Stimulated activated CD4-positive, alpha-beta T cell treated with anti-CD3 and anti-CD28 coated beads, Interleukin-2, amount 100 ng/mL, for 4 hours (primary cell): ENCODE data around the gene ANO7.

ENCODE experiments used
- DNase-seq: peaks from one replicate; pipeline ENCODE4 v3.0.0-alpha.2; 2020; ENCODE audit warnings: low read depth

The ANO7 gene

DNA sequence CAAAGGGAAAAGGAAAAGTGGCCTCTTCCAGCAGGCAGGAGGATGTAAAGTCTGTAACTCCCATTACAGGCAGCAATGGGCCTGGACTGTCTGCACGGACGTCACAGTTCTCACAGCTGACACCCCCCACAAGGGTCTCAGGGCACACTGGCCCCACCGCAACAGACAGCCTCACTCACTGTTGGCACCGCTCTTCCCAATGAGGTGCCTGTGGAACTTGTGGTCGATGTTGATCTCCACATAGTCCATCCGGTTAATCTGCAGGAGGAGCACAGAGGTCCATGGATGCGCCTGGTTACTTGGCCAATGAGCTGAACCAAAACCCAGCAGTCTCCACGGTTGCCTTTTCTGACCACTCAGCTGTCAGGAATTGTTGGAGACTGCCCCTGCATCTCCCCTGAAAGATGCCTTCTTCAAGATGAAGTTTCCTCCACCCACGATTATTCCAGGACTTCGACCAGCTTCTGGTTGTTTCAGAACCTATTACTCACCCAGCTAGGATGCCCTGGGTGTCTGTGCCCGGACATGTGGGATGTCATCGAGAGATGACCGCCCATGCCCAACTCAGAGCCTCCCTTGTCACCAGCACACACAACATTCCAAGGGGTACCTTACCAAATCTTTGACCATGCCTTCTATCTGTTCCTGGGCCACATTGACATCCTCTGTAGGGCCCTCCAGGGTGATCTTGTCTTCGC lies 64.5 kb downstream of the ANO7 start:
- DNase-seq, result no peak

DNA sequence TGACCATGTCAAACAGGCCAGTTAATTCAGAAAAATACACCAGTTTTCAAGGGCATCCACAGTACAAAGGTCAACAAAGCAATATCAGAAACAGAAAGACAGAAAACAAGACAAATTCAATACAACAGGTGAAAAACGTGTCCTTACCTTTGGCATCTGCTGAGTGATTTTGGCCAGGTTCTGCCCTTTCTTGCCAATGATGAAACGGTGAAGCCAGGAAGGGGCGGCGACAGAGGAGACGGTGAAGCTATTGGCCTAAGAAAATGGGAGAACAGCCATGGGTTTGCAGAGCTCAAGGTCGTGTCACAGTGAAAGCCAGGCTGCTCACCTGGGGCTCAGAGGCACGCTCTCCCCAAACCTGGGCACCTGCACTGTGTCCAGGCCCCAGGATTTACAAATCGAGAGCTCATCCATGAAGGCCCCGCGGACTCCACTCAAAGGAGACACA lies 66.5 kb downstream of the ANO7 start:
- no peak for DNase-seq

DNA sequence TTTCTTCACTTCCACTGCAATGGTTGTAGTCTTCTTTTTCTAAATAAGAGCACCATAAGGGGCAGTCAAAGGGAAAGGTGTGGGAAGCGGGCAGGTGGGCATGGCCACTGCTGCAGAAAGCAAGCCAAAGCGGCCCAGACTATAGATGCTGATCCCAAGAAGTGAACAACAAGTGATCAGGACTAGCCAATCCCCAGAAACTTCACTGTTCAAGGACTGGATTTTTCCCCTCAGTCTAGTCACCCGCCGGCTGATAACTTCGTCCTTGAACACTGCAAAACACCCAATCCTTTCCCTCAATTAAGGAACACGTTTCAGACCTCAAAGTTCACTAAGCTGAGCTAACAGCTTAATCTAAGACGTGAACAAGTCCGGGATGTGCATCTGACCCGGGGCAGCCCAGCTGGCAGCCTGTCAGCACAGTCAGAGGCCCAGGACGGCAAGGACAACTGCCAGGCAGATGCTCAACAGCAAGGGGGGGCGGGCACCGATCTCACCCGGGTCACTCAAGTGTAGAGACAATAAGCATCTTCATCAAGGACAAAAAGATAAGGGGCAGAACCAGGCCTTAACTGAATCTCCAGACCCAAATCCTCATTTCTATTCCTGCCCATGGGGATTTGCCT lies 67.2 kb downstream of the ANO7 start:
- no peak for DNase-seq

DNA sequence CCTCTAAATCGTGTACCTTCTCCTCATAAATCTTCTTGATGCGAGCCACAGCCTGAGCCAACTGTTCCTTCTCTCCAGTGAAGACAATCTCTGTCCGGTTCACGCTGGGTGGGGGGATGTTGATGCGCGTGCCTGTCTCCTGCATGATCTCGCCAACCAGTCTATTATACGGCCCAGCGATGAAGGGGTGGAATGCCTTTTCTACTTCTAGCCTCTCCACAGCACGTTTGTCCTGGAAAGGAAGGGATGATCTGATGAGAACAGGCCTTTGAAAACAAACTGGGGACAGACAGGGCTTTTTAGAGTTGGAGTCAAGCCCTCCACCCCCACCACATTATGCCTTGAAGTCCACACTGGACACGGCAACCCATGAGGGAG lies 67.7 kb downstream of the ANO7 start:
- no peak for DNase-seq

DNA sequence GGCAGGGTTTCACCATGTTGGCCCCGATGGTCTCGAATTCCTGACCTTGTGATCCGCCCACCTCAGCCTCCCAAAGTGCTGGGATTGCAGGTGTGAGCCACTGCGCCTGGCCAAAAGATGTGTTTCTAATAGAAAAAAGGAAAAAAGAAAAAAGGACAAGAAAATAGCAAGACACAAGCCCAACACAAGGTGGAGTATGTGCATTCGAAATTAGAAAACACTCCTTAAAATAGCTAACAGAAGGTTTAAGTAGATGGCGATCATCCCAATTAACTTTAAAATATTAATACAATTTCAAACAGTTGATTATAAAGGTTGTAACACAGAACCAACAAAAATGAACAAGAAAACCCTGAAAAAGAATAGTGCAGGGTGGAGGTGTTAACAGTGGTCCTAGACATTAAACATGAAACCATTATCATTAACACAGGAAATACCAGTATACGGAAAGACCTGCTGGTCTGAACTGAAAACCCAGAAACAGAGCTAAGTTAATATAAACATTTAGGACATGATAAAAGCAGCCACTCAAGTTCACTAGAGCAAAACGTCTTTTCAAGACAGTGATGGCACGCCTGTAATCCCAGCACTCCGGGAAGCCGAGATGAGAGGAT lies 69.0 kb downstream of the ANO7 start:
- DNase-seq, result no peak

DNA sequence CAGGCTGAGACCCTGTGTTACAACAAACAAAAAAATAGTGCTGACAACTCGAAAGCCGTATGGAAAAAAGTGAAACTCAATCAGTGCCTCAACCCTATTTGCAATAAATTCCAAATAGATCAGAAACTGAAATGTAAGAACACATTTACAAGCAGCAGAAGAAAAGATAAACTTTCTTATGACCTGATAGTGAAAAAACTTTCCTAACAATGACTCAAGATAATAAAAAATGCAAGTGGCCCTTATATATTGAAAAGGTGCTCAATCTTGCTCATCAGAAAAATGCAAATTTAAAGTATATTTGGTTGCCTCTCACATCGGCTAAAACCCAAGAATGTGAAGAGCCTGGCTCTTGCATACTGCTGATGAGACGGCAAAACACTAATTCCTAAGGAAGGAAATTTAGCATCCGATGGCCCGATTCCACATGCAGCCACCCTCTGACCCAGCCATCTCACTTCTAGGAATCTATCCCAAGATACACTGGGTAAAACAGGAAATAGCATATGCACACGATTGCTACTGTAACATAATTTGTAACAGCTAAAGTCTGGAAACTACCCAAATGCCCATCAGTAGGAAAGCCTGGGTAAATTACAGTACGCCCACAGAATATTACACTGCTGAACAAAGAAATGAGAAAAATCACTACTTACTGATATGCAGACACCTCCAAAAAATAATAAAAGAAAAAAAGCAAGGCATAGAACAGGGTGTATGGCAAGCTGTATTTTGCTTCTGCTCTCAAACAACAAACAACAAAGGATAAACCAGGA lies 70.2 kb downstream of the ANO7 start:
- DNase-seq, result no peak

DNA sequence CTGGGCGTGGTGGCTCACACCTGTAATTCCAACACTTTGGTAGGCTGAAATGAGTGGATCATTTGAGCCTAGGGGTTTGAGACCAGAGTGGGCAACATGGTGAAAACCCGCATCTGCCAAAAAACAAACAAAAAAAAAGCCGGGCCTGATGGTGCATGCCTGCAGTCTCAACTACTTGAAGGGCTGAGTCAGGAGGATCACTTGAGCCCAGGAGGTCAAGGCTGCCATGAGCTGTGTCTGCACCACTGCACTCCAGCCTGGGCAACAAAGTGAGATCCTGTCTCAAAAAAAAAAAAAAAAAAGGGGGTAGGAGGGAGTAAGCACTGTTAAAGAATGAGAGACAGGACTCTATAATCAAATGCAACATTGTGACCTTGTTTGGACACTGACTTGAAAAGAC lies 72.4 kb downstream of the ANO7 start:
- no peak for DNase-seq

DNA sequence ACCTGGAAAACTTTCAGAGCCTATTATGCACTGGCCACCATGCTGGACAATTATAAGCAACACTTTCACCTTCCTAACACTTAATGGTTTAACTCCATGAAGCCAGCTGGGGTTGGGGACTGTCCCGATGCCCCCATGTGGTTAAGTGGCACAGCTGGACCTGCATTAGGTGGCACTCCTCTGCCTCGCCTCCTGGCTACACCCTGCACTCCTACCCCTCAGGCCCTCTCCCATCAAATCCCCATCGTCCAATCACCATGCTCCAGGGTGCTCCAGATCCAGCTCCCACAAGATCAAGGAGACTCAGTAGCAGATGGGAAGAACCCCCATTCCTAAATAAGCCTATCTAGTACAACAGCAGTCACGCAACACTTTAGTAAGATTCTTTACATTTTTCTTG lies 73.2 kb downstream of the ANO7 start:
- DNase-seq, result no peak

DNA sequence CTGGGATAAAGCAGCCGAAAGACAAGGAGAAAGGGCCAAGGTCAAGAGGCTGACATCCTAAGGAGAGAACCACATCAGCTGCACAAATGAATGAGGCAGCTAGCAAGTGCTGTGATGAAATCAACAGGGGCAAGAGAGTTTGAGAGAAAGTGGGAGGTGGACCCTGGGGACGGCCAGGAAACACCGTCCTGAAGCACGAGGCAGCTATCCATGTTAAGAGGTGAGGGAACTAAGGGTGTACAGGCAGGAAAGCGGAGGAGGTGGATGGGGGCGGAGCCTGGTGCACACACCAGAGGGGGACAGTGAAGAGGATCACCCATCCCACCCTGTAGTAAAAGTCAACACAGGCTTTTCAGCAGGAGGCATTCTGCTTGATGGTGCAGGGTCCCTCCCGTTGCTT lies 74.6 kb downstream of the ANO7 start:
- no peak for DNase-seq

DNA sequence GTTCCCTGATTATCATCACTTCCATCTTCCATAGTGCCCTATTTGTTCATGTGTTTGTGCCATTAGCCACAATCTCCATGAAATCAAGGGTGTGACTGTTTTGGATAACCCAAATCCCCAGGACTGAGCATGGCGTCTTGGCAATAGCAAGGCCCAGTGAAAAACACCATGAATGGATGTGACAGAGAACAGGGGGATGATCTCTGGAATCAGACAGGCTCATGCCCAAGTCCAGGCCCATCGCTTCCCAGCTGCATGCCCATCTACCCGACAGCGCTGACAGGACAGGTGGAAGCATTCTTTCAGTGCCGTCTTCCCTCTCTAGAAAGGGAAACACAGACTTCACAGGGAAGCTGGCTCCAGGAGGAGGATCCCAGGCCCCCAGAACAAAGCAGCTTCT lies 77.0 kb downstream of the ANO7 start:
- no peak for DNase-seq

DNA sequence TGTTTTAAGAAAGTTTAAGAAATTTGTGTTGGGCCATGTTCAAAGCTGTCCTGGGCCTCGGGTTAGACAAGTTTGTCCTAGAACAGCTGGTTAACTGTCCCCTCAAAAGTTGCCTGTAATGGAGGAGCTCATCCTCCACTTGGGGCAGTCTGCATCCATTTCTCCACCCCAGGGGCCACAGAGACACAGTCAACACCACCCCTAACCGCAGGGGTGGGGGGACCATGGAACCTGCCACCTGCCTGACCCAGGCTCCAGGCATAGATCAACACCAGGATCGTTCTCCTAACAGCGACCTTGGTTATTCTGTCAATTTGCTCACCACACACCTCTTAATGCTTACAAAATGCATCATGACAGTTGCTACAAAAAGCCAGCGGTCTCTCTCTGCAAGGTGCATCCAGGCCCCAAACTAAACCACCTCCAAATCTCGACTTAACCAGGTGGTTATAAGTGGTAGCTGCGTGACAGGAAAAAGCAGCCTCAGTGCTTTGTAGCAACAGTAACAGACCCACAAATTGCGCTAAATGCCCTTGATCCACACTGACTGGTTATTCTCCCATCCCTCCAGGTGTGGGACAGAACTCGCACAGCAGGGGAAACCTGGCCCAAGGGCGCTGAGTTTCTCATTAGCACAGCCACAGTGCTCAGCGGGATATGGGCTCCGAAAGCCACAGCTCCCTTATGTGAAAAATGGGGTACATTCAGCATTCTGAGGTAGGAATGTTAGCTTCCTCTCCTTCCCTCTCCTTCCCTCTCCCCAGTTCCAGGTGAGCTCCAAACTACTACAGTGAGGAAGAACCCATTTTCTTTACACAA lies 79.0 kb downstream of the ANO7 start:
- no peak for DNase-seq

DNA sequence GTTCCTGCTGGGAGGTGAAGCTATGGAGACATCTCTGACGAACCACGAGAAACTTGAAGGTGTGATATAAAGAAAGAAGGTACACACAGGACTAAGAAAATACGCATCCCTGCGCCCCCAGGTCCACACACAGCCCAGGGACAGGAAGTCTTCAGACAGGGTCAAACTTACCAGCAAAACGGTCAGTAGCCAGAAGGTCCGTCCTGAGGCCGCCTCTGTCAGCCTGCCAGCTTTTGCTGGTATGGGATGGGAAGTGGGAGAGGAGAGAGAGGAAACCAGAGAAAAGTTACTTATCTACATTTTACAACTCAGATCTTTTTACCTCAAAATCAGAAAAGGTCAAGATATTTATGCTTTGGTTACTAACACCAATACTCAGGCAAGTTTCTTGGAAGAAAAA lies 79.8 kb downstream of the ANO7 start:
- no peak for DNase-seq

DNA sequence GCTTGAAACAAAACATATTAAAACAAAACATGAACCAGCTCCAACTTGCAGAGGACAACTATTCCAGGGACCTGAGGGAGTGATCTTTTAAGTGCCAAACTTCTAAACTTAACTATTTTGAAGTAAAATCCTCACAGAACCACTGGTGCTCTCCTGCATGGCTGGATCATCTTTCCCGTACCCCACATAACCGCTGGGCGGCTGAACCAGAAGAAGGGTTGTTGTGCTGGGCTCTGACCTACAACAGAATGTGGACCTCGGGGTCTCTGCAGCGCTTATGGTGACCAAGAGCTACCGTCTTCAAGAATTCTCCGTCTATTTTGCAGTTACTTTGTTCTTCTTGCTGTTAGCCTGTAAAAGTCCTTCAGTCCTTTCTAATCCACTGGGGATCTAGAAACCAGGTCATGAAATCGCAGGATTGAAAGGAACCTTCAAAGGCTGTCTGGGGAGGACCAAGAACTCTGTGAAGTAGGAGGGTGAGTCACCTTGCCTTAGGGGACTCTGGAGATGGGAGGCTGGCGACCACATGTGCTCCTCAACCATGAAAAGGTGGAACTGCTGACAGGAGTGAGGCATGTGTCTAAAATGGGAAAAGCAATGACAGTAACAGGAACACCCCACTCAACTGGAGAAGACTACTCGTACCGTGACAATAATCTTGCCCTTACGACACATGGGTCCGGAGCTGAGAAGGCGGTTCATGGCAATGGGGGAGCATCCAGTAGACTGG lies 80.4 kb downstream of the ANO7 start:
- no peak for DNase-seq

DNA sequence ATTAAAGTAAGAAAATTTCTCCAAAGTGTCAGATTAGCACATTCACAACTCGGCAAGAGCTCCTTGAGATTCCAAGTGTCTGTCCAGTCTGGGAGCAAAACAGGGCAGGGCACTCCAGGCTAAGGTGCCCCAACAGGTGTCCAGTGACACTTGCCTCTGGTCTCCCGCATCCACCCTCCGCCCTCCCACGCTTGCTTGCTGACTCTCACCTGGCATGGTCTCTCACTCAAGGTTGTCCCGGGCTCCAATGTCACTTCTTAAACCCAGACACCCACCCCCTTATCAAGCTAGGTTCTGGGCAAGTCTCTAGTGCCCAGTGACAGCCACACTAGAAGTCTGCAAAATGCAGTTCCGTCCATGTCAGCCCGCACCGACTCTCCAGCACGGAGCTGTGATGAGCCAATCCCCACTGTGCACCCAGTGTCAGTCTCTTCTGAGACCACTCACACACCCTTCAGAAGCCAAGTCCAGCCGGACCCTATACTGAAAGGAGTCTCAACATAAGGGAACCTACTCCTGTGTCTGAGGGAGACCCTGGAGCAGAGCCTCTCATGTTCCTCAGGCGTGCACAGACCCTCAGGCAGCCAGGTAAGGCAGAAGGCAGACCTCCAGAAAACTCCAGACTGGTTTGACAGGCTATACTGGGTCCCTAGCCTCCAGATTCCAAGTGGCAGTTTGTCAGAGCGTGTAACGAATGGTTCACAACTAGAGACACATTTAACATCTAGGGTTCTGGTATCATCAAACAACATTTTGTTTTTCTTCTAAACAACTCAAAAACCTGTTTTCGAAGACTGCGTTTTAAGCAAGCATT lies 81.4 kb downstream of the ANO7 start:
- no peak for DNase-seq

DNA sequence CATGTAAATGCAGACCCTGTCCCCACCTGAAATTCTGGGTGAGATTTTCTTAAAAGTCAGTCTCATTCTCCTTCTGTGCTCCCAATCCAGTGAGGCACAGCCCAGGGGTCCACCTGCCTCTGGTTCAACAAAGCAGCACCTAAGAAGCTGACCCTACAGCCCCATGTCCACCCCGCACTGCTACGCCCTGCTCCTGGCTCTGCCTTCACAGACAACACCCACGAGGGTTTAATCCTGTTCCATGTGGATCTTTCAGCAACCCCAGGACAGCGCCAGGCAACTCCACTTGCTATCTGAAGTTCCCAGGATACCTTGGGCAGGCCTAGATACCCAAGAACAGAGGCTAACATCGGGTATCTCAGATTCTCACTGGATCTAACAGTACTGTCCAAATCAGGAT lies 82.1 kb downstream of the ANO7 start:
- no peak for DNase-seq

DNA sequence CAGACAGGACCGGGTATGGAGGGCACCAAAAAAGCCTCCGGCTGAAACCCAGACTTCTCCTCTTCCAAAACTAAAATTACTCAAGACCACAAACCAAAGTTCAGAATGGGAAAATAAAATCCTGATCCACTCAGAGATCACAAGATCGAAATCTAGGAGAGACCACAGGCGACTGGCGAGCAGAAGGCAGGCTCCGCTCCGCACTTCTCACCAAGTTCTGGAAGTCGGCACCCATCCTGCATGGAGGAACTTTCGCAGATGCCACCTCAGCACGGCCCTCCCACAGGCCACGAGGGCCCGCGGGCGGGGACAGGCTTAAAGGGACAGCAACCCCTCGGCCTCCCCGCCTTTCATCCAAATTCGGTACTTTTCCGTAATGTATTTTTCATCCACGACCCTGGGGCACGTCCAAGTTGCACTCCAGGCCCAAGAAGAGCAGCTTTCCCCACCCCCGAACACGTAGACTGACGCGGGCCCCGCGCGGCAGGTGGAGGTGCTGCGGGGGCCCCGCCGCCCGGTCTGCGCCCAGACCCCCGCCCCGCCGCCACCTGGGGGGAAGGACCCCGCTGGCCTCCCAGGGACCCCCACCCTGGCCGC lies 83.3 kb downstream of the ANO7 start:
- peak; percentile 39 for DNase-seq

DNA sequence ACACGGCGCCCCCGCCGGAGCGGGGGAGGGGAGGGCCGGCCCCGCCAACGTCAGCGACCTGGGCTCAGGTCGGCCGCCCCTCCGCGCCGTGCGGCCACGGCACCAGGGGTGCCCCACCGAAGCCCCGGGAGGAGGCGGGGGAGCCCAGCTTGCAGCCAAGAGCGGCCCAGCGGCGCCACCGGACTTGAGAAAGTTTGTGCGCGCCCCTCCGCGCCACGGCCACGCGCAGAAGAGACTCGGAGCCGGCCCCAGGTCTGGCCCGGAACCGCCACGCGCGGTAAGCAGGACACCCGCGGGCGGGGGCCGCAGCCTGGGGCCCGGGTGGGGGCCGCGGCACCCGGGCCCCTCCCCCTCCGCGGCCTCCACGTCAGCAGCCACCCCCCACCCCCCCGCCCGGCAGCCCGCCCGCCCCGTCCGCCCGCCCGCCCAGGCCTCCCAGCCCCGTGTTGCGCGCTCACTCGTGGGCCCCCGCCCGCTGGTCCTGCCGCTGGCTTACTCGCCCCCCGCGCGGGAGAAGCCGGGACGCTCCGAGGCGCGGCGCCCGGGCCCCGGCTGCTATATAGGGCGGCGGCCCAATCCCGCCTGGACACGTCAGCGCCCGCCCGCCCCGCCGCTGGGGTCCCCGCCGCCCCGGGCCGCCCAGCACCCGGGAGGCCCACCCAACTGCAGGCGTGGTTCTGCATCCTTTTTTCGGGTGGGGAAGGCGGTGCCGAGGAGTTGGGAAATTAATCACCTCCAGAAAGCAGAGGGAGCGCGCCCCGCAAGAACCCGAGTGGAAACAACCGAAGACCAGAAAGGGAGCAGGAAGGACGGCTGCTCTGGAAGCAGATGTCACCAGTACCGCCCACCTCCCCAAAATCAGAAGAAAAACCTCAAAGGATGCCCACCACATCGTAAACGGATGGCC lies 84.1 kb downstream of the ANO7 start:
- DNase-seq, result peak; percentile 28

DNA sequence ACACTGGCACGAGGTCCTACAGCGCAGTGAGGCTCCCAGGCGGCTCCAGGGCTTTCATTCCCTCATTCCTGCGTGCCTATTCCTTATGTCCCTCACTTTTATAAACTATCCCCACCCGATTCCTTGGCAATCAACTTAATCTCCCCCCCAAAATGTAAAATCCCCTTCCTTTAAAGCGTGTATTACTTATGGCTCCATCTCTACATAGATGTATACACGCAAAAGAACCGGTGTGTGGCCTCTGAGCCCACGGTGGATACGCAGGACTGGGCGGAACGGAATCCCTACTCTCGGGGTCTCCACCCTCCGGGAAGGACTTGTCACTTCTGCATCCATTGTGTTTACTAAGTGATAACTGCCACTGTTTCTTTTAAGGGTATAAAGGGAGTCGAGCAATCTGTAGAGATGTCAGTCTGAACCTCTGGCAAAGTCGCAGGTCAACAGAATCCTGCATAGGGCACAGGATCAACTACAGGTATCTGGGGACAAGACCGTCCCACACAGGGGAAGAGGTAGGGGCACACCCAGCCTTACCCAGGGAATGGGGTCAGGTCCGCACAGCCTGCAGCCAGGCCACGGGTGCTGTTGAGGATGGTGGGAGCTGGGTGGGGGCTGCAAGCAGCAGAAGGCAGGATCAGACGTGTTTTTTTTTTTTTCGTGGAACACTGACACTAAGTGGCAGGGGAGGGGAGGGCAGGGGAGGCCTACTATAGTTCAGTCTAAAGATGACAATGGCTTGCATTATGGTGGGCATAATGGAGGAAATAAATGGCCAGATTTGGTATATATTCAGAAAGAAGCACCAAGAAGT lies 84.9 kb downstream of the ANO7 start:
- DNase-seq, result no peak
